Astrocyte (in vitro differentiated cells and primary cell): ENCODE data around the gene SOX21. TPM values are rescaled to one million over a fixed set of nuclear protein-coding genes. Genes with fewer than 3 reads are reported as not detected.

ENCODE experiments used
- DNase-seq: peaks from one replicate; pipeline ENCODE4 v3.0.0-alpha.2; 2010; ENCODE audit warnings: low read depth
- FAIRE-seq: peaks from 2 replicates; lab custom pipeline; 2011; peaks lifted over from hg19 to GRCh38; lab: Jason Lieb, UNC
- H2AFZ ChIP-seq: 2 replicates; pipeline ENCODE4 v1.6.0; 2012; ENCODE audit warnings: low read depth, low read length, inconsistent platforms
- H3K27ac ChIP-seq: 2 replicates; pipeline ENCODE4 v1.5.1; 2011; ENCODE audit warnings: low read depth, low read length, inconsistent platforms
- H3K27me3 ChIP-seq: 2 replicates; pipeline ENCODE4 v1.6.0; 2011; ENCODE audit warnings: low read length, inconsistent platforms; ENCODE audit not compliant: insufficient read depth
- H3K36me3 ChIP-seq: 2 replicates; pipeline ENCODE4 v1.5.1; 2011; ENCODE audit warnings: low read length, inconsistent platforms; ENCODE audit not compliant: insufficient read depth
- H3K4me1 ChIP-seq: 2 replicates; pipeline ENCODE4 v1.5.1; 2011; ENCODE audit warnings: low read length, inconsistent platforms; ENCODE audit not compliant: insufficient read depth
- H3K4me2 ChIP-seq: 2 replicates; pipeline ENCODE4 v1.6.0; 2012; ENCODE audit warnings: low read length, inconsistent platforms
- H3K4me3 ChIP-seq: 2 replicates; pipeline ENCODE4 v1.5.1; 2011; ENCODE audit warnings: low read depth, mild to moderate bottlenecking, low read length, inconsistent platforms; ENCODE audit not compliant: insufficient read depth
- H3K79me2 ChIP-seq: 2 replicates; pipeline ENCODE4 v1.6.0; 2012; ENCODE audit warnings: mild to moderate bottlenecking, low read length, inconsistent platforms; ENCODE audit not compliant: insufficient read depth
- H3K9ac ChIP-seq: 2 replicates; pipeline ENCODE4 v1.6.0; 2012; ENCODE audit warnings: mild to moderate bottlenecking, low read length, inconsistent platforms
- H3K9me3 ChIP-seq: 2 replicates; pipeline ENCODE4 v1.5.1; 2012; ENCODE audit warnings: low read depth, mild to moderate bottlenecking, low read length, inconsistent platforms; ENCODE audit not compliant: insufficient read depth
- H4K20me1 ChIP-seq: 2 replicates; pipeline ENCODE4 v1.6.0; 2012; ENCODE audit warnings: low read length, inconsistent platforms; ENCODE audit not compliant: insufficient read depth
- H3K27ac Mint-ChIP-seq: one replicate; pipeline ENCODE4 v1.8.0; 2021; ENCODE audit warnings: mild to moderate bottlenecking, mixed read lengths; ENCODE audit not compliant: unreplicated experiment
- H3K27me3 Mint-ChIP-seq: one replicate; pipeline ENCODE4 v1.8.0; 2021; ENCODE audit warnings: low read depth, mixed read lengths; ENCODE audit not compliant: unreplicated experiment
- H3K36me3 Mint-ChIP-seq: one replicate; pipeline ENCODE4 v1.8.0; 2021; ENCODE audit warnings: low read depth, mixed read lengths; ENCODE audit not compliant: unreplicated experiment
- H3K4me1 Mint-ChIP-seq: one replicate; pipeline ENCODE4 v1.8.0; 2021; ENCODE audit warnings: low read depth, mixed read lengths; ENCODE audit not compliant: unreplicated experiment
- H3K4me3 Mint-ChIP-seq: one replicate; pipeline ENCODE4 v1.8.0; 2021; ENCODE audit warnings: mild to moderate bottlenecking, moderate library complexity, mixed read lengths; ENCODE audit not compliant: unreplicated experiment
- H3K9me3 Mint-ChIP-seq: one replicate; pipeline ENCODE4 v1.8.0; 2021; ENCODE audit warnings: mild to moderate bottlenecking, mixed read lengths; ENCODE audit not compliant: unreplicated experiment
- CTCF ChIP-seq: IDR thresholded peaks from 2 replicates; pipeline ENCODE4 v1.5.1; 2011; ENCODE audit warnings: low read depth, mild to moderate bottlenecking, inconsistent platforms, low read length, moderate library complexity; ENCODE audit not compliant: insufficient read depth
- EZH2 ChIP-seq: IDR thresholded peaks from 2 replicates; pipeline ENCODE4 v1.6.1; 2012; ENCODE audit warnings: mild to moderate bottlenecking, low read length, inconsistent platforms; ENCODE audit not compliant: insufficient read depth
- total RNA-seq: library from RNA; stranded (reverse); gene quantifications from 2 replicates; pipeline ENCODE4 v1.2.1, GENCODE V29; 2021

Gene SOX21
- total RNA-seq, 1 donor from 2014 or later = 0.77 TPM

- Mint-ChIP-seq H3K27me3 (no peaks in the 10 kb centered on the region), H3K9me3 (no peaks in the 10 kb centered on the region), H3K36me3 (no peaks in the 10 kb centered on the region), H3K4me1 (peaks cover 3% of the 10 kb centered on the region), H3K4me3 (no peak overlapping the region), H3K27ac (no peak overlapping the region)
- TF ChIP-seq EZH2 (no peak), CTCF (no peak)
- no peak for DNase-seq
- H3K36me3 ChIP-seq = no peaks in the 10 kb centered on the region
- no peaks in the 10 kb centered on the region for H4K20me1 ChIP-seq
- no peaks in the 10 kb centered on the region for H3K9me3 ChIP-seq
- no peak overlapping the region for H2AFZ ChIP-seq
- no peak overlapping the region for H3K4me2 ChIP-seq
- H3K79me2 ChIP-seq = no peaks in the 10 kb centered on the region
- H3K4me1 ChIP-seq = no peaks in the 10 kb centered on the region
- no peak overlapping the region for H3K4me3 ChIP-seq
- FAIRE-seq = no peak
- peaks cover 2% of the 10 kb centered on the region for H3K27me3 ChIP-seq
- H3K9ac ChIP-seq = no peak overlapping the region
- no peak overlapping the region for H3K27ac ChIP-seq
These were observed 45.2 kb downstream of the SOX21 start for GRCh38 chr13:94667190-94667589.

GRCh38 chr13:94666065-94666464 lies 46.3 kb downstream of the SOX21 start:
- Histone ChIP-seq H3K9ac (no peak overlapping the region), H3K4me2 (no peak overlapping the region), H3K79me2 (no peaks in the 10 kb centered on the region), H3K27me3 (peaks cover 10% of the 10 kb centered on the region), H4K20me1 (no peaks in the 10 kb centered on the region), H3K36me3 (no peaks in the 10 kb centered on the region), H3K27ac (no peak overlapping the region), H3K9me3 (no peaks in the 10 kb centered on the region), H3K4me1 (no peaks in the 10 kb centered on the region), H3K4me3 (no peak overlapping the region), H2AFZ (no peak overlapping the region)
- no peaks in the 10 kb centered on the region for H3K36me3 Mint-ChIP-seq
- DNase-seq (no peak), FAIRE-seq (no peak)
- no peaks in the 10 kb centered on the region for H3K27me3 Mint-ChIP-seq
- H3K9me3 Mint-ChIP-seq = no peaks in the 10 kb centered on the region
- H3K4me1 Mint-ChIP-seq = peaks cover 3% of the 10 kb centered on the region
- TF ChIP-seq CTCF (no peak), EZH2 (no peak)
- H3K4me3 Mint-ChIP-seq = no peak overlapping the region
- no peak overlapping the region for H3K27ac Mint-ChIP-seq

GRCh38 chr13:94664889-94665288 lies 47.5 kb downstream of the SOX21 start:
- DNase-seq = no peak
- no peak overlapping the region for H3K27ac ChIP-seq
- Mint-ChIP-seq H3K9me3 (no peaks in the 10 kb centered on the region), H3K4me1 (peaks cover 3% of the 10 kb centered on the region), H3K4me3 (no peak overlapping the region), H3K27me3 (no peaks in the 10 kb centered on the region), H3K27ac (no peak overlapping the region), H3K36me3 (no peaks in the 10 kb centered on the region)
- no peaks in the 10 kb centered on the region for H3K36me3 ChIP-seq
- no peak overlapping the region for H3K9ac ChIP-seq
- TF ChIP-seq EZH2 (no peak), CTCF (no peak)
- FAIRE-seq = no peak
- no peak overlapping the region for H3K4me3 ChIP-seq
- H2AFZ ChIP-seq = no peak overlapping the region
- no peaks in the 10 kb centered on the region for H3K79me2 ChIP-seq
- H3K27me3 ChIP-seq = peaks cover 10% of the 10 kb centered on the region
- H3K4me2 ChIP-seq = no peak overlapping the region
- H4K20me1 ChIP-seq = no peaks in the 10 kb centered on the region
- no peaks in the 10 kb centered on the region for H3K4me1 ChIP-seq
- no peaks in the 10 kb centered on the region for H3K9me3 ChIP-seq
